ENCODE data around the gene SLF2.

SLF2 gene

GRCh38 chr10:100904917-100905316, 7.8 kb upstream of the SLF2 start:
- no peak for DNase-seq

GRCh38 chr10:100907175-100907574, 5.6 kb upstream of the SLF2 start:
- no peak for DNase-seq

- no peak for DNase-seq
Measured at GRCh38 chr10:100907773-100908363, 4.9 kb upstream of the SLF2 start.

- DNase-seq = no peak
Measured at GRCh38 chr10:100908378-100908777, 4.4 kb upstream of the SLF2 start.

- no peak for DNase-seq
Measured at GRCh38 chr10:100909501-100910263, 3.1 kb upstream of the SLF2 start.

GRCh38 chr10:100911472-100911871, 1.3 kb upstream of the SLF2 start:
- no peak for DNase-seq

- no peak for DNase-seq
Measured at GRCh38 chr10:100912013-100912604, 654 bp upstream of the SLF2 start.

GRCh38 chr10:100913470-100913865, 705 bp downstream of the SLF2 start:
- no peak for DNase-seq

GRCh38 chr10:100917071-100917470, 4.3 kb downstream of the SLF2 start:
- DNase-seq = no peak

- DNase-seq = no peak
Measured at GRCh38 chr10:100923580-100923979, 10.8 kb downstream of the SLF2 start.

GRCh38 chr10:100927266-100927665, 14.5 kb downstream of the SLF2 start:
- no peak for DNase-seq

GRCh38 chr10:100928039-100928438, 15.3 kb downstream of the SLF2 start:
- no peak for DNase-seq

- no peak for DNase-seq
Measured at GRCh38 chr10:100930368-100930767, 17.6 kb downstream of the SLF2 start.

GRCh38 chr10:100934084-100934659, 21.4 kb downstream of the SLF2 start:
- no peak for DNase-seq

GRCh38 chr10:100939763-100940344, 27.1 kb downstream of the SLF2 start:
- no peak for DNase-seq

- DNase-seq = no peak
Measured at GRCh38 chr10:100942229-100942628, 29.5 kb downstream of the SLF2 start.

GRCh38 chr10:100943508-100943907, 30.7 kb downstream of the SLF2 start:
- no peak for DNase-seq

GRCh38 chr10:100945754-100946153, 33.0 kb downstream of the SLF2 start:
- DNase-seq = no peak

GRCh38 chr10:100948916-100949315, 36.2 kb downstream of the SLF2 start:
- DNase-seq = no peak

- no peak for DNase-seq
Measured at GRCh38 chr10:100960251-100960650, 47.5 kb downstream of the SLF2 start.

GRCh38 chr10:100962351-100963080, 49.8 kb downstream of the SLF2 start:
- no peak for DNase-seq

- DNase-seq = no peak
Measured at GRCh38 chr10:100963826-100964225, 51.1 kb downstream of the SLF2 start.

- DNase-seq = no peak
Measured at GRCh38 chr10:100965820-100966219, 53.1 kb downstream of the SLF2 start.

All from right forelimb (tissue), 1 donor.